ENCODE results near the gene TMEM201. TPM values are rescaled to one million over a fixed set of nuclear protein-coding genes. Genes with fewer than 3 reads are reported as not detected.

TMEM201 gene
- total and polyA plus RNA-seq, 2 of the 13 experiments (the other 11 are each of a cell fraction or from before 2014, with no cell fraction given): 1.5 to 8.2 TPM

DNA sequence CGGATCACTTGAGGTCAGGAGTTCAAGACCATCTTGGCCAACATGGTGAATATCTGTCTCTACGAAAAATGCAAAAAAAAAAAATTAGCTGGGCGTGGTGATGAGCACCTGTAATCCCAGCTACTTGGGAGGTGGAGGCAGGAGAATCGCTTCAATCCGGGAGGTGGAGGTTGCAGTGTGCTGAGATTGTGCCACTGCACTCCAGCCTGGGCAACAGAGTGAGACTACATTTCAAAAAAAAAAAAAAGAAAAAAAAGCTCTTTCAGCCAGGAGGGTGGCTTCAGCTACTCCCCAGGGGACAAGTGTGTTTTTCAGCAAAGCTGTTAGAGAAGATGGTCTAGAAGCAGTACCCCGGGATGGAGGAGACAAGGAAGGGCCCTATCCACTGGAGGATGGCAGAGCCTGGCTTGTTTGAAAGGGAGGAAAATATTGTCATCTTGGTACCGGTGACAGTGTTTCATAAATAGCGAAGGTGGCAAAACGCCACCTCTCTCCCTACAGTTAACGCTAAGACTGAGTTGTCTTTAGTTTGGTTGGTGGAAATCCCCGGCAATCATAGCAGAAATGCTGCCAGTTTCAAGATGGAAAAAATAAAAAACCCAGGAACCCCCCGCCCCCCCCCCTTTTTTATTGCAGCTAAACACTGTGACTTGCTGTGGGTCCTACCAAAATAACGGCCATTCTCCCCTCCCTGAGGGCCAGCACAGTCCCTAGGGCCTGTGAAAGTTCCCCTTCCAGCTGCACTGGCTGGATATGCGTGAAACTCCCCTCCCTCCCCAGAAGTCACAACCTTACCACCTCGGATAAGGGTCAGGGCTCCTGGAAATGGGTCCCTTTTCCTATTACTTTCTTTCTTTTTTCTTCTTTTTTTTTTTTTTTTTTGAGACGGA lies 66.4 kb downstream of the TMEM201 start (continued):
- TF ChIP-seq, protein P1, sequence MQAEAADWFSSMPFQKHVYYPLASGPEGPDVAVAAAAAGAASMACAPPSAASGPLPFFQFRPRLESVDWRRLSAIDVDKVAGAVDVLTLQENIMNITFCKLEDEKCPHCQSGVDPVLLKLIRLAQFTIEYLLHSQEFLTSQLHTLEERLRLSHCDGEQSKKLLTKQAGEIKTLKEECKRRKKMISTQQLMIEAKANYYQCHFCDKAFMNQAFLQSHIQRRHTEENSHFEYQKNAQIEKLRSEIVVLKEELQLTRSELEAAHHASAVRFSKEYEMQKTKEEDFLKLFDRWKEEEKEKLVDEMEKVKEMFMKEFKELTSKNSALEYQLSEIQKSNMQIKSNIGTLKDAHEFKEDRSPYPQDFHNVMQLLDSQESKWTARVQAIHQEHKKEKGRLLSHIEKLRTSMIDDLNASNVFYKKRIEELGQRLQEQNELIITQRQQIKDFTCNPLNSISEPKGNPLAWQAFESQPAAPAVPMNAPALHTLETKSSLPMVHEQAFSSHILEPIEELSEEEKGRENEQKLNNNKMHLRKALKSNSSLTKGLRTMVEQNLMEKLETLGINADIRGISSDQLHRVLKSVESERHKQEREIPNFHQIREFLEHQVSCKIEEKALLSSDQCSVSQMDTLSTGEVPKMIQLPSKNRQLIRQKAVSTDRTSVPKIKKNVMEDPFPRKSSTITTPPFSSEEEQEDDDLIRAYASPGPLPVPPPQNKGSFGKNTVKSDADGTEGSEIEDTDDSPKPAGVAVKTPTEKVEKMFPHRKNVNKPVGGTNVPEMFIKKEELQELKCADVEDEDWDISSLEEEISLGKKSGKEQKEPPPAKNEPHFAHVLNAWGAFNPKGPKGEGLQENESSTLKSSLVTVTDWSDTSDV (CRISPR knock-in tag; IDR thresholded peaks at IDR 0.05): no peak
- TF ChIP-seq NFAT5 (CRISPR knock-in tag; IDR thresholded peaks at IDR 0.05) (no peak), IRF2 (CRISPR knock-in tag; IDR thresholded peaks at IDR 0.05) (no peak), RBM22 (optimal IDR thresholded peaks at IDR 0.05; ENCODE audit: low read length) (no peak), ADNP (CRISPR knock-in tag; IDR thresholded peaks at IDR 0.05) (no peak), ZIK1 (CRISPR knock-in tag; IDR thresholded peaks at IDR 0.05; ENCODE audit: borderline replicate concordance, low read depth) (no peak)
